NCI-H446 (cell line): Measurements from ENCODE around the gene MOGAT3.

Experiments used
- DNase-seq, 2 experiments: peaks; one replicate each; lab custom pipeline; 2025; lab: John Stamatoyannopoulos, UW

Gene MOGAT3

DNA sequence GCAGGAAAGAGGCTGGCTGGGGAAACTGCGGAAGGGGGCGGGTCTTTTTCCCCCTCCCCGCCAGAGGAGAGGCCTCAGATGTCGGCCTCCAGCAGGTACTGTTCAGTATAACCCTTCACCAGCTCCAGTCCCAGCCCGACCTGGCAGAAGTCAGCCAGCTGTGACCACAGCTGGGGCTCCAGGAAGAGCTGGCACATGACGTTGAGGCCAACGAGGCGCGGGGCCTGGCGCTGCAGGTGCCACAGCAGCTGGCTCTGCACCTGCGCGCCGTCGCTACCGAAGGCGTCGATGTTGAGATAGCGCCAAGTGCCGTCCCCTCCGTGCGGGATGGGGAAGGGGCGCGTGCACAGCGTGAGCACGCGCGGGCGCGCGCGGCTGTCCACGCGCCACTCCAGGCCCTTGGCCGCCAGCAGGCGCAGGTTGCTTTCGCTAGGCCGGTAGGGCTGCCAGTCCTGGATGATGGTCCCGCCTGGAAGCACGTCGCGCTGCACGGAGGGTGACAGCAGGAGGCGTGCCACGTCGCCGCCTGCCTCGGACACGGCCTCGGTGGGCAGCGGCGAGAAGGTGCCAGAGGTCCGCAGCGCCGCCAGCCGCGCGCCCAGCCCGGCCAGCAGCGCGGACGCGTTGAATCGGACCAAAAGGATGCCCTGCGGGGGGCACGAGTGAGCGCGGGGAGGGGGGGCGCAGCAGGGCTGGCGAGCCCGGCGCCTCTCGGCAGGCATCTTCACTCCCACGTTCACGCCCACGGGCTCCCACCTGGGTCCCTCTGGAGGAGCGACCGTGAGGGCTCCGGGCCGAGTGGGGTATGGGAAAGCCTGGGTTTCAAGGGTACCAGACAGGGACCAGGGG lies 28.6 kb downstream of the MOGAT3 start:
- DNase-seq = no peak

DNA sequence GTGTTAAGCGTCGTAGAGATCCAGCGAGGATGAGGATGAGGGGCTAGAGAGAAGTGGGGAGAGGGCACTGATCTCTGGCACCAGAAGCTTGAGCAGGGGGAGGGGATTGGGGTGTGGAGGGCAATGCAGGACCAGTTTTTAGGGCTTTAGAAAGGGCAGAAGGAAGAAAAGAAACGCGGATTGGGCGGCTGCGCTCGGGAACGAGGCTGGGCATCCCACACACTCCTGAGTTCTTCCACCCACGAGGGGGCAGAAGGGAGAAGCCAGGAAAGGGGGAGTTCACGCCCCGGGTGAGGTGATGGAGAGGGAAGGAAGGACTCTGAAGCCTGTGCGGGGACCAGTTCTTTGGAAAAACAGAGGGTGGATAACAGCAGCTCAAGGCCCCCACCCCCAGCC lies 29.4 kb downstream of the MOGAT3 start:
- DNase-seq = no peak

- no peak for DNase-seq
Observed at GRCh38 chr7:101170617-101171441, 30.0 kb downstream of the MOGAT3 start.

DNA sequence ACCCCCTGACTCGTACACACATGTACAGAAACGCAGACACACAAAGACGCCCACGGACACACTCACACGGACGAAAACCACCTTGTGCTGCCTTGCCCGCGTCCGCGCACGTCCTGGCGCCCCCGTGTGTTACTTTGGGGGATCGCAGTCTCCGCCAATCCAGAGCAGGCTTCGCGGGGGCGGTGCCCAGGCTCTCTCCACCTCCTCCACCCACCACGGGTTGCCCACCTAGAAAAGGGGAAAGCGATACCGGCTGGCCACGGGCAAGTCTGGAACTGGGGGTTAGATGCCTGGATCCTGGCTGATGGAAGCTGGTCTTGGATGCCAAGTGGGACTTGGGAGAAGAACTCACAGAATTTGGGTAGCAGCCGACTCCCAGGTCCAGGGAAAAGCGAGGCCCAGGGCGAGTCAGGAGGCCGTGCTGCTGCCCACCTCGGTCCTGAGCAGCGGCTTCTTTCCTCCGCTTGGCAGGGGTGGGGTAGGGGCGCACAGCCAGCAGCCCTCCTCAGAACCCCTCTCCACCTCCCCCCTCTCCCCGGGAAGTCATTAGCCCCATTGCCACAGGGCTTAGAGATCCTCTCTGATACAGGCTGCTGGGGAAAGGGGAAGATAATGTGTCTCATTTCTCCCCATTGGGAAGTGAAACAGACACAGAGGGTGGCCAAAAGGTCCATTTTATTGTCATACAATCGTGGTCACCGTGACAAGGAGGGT lies 30.8 kb downstream of the MOGAT3 start:
- peak in 1 of 2 experiments; percentile 50 for DNase-seq

- no peak for DNase-seq
Observed at GRCh38 chr7:101169110-101169837, 31.6 kb downstream of the MOGAT3 start.

GRCh38 chr7:101168412-101169049 lies 32.3 kb downstream of the MOGAT3 start:
- DNase-seq = no peak

DNA sequence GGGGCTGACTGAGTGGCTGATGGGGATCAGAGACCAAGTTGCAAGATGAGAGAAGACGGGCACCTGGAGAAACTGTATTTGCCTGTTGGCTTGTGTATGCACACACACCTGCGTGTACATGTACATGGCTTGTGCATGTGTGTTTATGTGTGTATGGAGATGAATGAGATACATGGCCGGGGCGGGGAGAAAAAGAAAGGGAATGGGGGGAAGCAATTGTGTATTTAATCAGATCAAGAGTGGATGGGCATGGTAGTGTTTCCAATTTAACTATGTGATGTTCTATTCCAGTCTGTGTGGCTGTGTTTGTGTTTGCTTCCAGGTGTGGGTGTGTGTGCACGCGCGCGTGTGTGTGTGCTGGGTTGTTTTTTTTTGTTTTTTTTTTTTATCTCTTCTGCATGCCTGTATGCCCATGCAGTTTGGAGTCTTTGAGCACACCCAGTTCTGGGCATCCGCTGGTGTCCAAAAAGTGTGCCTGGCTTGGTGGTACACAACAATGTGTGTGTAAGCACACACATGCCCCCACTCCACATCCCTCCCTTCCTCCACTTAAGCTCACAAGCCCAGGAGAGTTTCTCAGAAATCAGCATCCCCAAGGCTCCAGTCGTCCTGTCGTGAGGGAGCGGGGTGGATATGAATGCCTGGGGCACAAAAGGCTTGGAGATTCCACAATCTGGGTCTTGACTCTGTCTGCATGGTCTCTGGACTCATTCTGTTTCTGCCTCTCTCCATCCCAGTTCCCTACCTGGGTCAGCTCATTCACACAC lies 33.0 kb downstream of the MOGAT3 start:
- DNase-seq = no peak

- peak in 1 of 2 experiments; percentile 33 for DNase-seq
Observed at GRCh38 chr7:101166909-101167644, 33.8 kb downstream of the MOGAT3 start.

DNA sequence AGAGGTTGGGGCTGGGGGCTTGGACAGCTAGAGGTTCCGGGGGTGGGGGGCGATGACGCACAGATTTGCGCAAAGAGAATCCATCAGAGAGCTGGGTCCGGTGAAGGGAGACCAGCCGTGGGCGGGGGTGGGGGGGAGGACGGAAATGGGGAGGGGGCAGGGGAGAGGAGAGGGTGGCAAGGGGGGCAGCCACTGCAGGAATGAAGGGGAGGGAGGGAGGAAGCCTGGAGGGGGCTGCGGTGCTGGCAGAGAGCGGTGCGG lies 34.3 kb downstream of the MOGAT3 start:
- DNase-seq = no peak

GRCh38 chr7:101165958-101166647 lies 34.7 kb downstream of the MOGAT3 start:
- DNase-seq = no peak

GRCh38 chr7:101165075-101165957 lies 35.5 kb downstream of the MOGAT3 start, which contains the start of gene VGF:
Gene VGF (minus strand): TSS chr7:101165569. CDS start chr7:101164843, 726 bp downstream.
- DNase-seq = peak; percentile 91 to 94

DNA sequence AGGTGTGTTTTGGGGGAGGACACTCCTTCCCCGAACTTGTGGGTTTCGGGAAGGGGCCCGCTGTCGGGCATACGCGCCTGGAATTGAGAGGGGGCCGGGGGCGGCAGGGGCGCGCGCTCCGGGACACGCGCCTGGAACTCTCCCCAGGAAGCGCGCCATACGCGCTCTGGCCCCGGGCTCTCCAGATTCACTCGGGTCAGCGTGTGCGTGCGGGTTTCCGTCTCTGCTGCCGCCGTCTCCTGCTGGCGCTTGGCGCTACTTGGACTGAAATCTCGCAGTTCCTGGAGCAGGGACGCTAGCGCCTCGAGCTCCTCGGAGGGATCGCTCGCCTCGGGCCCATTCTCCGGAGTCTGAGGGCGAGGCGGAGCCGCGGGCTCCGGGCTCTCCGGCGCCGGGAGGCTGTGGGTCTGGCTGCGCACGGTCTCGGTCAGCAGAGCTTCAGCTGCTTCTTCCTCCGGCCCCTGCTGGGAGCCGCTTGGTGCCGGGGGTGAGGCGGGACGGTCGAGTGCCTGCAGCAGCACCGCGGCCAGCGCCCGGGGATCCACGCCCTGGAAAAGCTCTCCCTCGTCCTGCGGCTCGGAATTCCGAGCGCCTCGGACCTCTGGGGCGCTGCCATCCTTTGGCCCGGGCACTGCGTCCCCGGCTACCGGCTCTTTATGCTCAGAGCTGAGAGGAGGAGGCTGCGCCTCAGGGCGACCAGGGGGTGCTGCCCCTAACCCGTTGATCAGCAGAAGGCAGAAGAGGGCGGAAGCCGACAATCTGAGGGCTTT lies 36.6 kb downstream of the MOGAT3 start:
- DNase-seq = no peak

DNA sequence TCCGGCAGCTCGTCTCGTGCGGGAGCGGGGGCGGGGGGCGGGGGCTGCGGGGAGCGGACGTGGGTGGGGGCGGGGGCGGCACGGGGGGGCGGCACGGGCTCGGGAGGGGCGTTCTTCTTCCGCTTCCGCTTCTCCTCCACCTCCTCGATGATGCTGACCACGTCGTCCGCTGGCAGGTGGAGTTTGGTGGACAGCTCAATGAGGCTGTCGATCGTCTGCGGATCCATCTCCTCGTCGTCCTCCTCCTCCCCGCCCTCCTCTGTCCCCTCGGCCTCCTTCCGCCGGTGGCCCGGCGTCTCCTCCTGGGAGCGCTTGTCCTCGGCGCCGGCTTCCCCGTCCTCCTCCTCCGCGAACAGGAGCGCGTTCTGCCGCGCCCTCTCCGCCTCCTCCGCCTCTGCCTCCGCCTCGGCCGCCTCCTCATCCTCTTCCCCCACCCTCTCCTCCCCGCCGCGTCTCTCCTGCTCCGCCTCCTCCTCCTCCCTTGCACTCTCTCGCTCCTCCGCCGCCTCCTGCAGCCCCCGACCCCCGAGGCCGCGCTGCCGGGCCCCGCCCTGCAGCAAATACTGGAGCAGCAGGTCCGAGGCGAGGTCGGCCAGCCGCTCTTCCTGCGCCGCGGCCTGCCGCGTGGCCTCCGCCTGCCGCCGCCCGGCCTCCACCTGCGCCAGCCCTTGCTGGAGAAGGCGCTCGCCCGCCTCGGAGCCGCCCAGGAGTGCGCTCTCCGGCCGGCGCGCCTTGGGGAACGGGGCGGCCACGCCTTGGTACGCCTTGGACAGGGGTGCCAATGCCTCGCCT lies 37.4 kb downstream of the MOGAT3 start:
- DNase-seq = peak; percentile 38 to 66

DNA sequence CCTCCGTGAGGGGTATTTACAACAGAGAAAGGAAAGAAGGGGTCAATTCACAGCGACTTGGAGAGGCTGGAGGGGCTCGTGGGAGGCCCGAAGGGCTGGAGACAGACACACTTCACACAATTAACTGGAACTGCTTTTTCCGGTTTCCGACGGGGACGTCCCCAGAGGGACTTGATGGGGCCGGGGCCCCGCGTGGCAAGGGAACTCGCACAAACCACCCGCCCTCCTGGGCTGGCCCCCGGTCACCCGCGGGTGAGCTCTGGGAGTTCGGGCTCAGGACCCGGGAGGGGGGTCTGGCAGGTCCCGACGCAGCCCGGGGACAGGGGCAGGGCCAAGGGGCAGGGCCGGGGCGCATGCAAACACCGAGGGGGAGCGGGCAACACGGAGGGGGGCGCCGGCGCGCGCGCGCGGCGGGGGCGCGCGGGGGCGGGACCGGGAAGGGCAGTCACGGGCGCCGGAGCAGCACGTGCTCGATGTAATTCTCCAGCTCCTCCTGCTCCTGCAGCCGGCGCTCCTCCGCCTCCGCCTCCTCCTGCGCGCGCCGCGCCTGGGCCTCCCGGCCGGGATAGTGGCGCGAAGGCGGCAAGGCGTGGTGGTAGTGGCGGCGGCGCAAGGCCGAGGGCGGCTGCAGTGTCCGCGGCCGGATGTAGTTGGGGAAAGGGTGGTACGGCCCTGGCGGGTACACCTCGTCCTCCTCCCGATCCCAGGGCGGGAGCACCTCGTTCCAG lies 38.1 kb downstream of the MOGAT3 start:
- DNase-seq = peak; percentile 10 to 69

DNA sequence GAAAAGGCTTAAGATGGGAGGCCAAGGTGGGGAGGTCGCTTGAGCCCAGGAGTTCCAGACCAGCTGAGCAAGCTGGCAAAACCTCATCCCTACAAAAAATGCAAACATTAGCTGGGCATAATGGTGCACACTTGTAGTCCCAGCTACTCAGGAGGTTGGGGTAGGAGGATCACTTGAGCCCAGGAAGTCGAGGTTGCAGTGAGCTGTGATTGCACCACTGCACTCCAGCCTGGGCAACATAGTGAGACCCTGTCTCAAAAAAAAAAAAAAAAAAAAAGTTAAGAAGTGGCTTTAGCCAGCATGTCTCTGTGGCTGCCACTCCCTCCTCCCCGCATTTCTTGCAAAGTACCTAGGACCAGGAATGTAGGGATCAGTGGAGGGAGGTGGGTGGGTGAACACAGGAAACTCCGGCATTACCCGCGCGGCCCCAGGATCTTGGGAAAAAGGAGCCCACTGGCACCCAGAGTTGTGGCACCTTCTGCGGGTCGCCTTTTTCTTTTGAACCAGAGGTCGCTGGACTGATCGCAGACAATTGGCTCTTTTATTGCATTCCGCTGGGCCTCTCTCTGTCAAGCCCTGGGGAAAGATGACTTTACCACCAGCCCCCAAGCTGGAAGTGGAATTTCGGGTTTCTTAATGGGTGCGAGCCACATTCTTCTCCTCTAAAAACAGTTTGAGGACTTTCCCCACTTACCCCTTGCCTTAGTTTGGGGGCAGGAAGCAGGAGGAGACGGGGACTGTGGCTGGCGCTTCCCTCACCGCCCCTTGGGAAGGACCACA lies 39.0 kb downstream of the MOGAT3 start:
- DNase-seq = no peak
